NB4 (cell line): Measurements from ENCODE around the gene BANP.

Source experiments
- POLR2A ChIP-seq: IDR thresholded peaks from 2 replicates; pipeline ENCODE4 v1.6.1; 2011; ENCODE audit warnings: mild to moderate bottlenecking; ENCODE audit not compliant: insufficient read length; ENCODE audit errors: extremely low read depth
- TF ChIP-seq, protein P1 (sequence below): IDR thresholded peaks from one replicate; pipeline ENCODE4 v1.5.1; 2012; ENCODE audit warnings: low read depth, low read length

DNA sequence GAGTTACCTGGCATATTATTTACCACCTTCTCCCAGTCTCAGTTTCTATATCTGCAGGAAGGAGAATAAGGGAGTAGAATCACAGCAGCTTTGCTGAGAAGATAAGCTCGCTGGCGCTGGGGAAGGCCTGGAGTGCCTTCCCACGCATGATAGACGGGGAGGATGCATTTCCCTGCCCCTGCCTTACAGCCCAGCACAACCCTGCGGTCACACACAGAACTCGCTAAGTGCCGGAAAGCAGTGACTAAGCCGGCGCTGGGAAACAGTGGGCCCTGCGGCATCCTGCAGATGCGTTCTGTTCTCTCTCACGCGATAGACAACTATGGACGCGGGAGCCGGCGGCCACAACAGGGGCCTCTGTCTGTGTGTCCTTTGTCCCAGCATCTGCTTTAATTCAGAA is 19.7 kb upstream of the BANP start:
- TF ChIP-seq, protein P1, sequence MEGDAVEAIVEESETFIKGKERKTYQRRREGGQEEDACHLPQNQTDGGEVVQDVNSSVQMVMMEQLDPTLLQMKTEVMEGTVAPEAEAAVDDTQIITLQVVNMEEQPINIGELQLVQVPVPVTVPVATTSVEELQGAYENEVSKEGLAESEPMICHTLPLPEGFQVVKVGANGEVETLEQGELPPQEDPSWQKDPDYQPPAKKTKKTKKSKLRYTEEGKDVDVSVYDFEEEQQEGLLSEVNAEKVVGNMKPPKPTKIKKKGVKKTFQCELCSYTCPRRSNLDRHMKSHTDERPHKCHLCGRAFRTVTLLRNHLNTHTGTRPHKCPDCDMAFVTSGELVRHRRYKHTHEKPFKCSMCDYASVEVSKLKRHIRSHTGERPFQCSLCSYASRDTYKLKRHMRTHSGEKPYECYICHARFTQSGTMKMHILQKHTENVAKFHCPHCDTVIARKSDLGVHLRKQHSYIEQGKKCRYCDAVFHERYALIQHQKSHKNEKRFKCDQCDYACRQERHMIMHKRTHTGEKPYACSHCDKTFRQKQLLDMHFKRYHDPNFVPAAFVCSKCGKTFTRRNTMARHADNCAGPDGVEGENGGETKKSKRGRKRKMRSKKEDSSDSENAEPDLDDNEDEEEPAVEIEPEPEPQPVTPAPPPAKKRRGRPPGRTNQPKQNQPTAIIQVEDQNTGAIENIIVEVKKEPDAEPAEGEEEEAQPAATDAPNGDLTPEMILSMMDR: no peak
- TF ChIP-seq POLR2A: no peak
